K562 (cell line): ENCODE data around the gene TIMM9. TPM values are rescaled to one million over a fixed set of nuclear protein-coding genes. Genes with fewer than 3 reads are reported as not detected.

Experiments used
- CTBP1 ChIP-seq: fragments of 450-650 bp; IDR thresholded peaks from 2 replicates; pipeline ENCODE4 v1.6.1; 2016; ENCODE audit warnings: borderline replicate concordance
- ILF3 ChIP-seq: fragments of 450-650 bp; IDR thresholded peaks from 2 replicates; pipeline ENCODE4 v1.6.1; 2018; ENCODE audit warnings: antibody characterized with exemption, mild to moderate bottlenecking, moderate library complexity, borderline replicate concordance
- L3MBTL2 ChIP-seq: fragments of 450-650 bp; IDR thresholded peaks from 2 replicates; pipeline ENCODE4 v1.6.1; 2016; ENCODE audit warnings: mild to moderate bottlenecking, moderate library complexity
- NCOR1 ChIP-seq: fragments of 450-650 bp; IDR thresholded peaks from 2 replicates; pipeline ENCODE4 v1.6.1; 2016; ENCODE audit warnings: mild to moderate bottlenecking, moderate library complexity
- PTBP1 ChIP-seq: fragments of 200-400 bp; formaldehyde crosslinking; IDR thresholded peaks from 2 replicates; pipeline ENCODE4 v1.6.1; 2017; ENCODE audit warnings: low read depth, low read length
- PTTG1 ChIP-seq: fragments of 450-650 bp; IDR thresholded peaks from 2 replicates; pipeline ENCODE4 v1.6.1; 2016; ENCODE audit warnings: low read depth, mild to moderate bottlenecking, missing genetic modification characterization, missing compliant biosample characterization
- PURB ChIP-seq: sonication (generic); formaldehyde crosslinking; IDR thresholded peaks from 2 replicates; pipeline ENCODE4 v1.9.0; 2021; ENCODE audit warnings: low read depth, mild to moderate bottlenecking, missing genetic modification reagents
- RBBP5 ChIP-seq: fragments of 200-600 bp; sonication (generic); IDR thresholded peaks from 2 replicates; pipeline ENCODE4 v1.6.1; 2012; ENCODE audit warnings: borderline replicate concordance, mild to moderate bottlenecking, low read length, control low read depth, inconsistent platforms; ENCODE audit not compliant: insufficient read depth, poor library complexity, severe bottlenecking
- SAP30 ChIP-seq: fragments of 200-600 bp; sonication (generic); IDR thresholded peaks from 2 replicates; pipeline ENCODE4 v1.6.1; 2012; ENCODE audit warnings: borderline replicate concordance, low read depth, mild to moderate bottlenecking, moderate library complexity, low read length, control low read depth, inconsistent platforms; ENCODE audit not compliant: insufficient read depth, poor library complexity, severe bottlenecking
- SIN3A ChIP-seq, 2 experiments: fragments of 150-350 bp in 1 of 2; IDR thresholded peaks; 2 replicates each; pipeline ENCODE4 v1.6.1; 2011 to 2016; ENCODE audit warnings: borderline replicate concordance in 2 of 2, low read depth in 2 of 2, low read length in 2 of 2, mild to moderate bottlenecking in 2 of 2, moderate library complexity in 2 of 2; ENCODE audit not compliant: control insufficient read depth in 1 of 2
- USF1 ChIP-seq: sonication (generic); formaldehyde crosslinking; IDR thresholded peaks from 2 replicates; pipeline ENCODE4 v1.9.0; 2022; ENCODE audit warnings: mild to moderate bottlenecking, missing genetic modification reagents
- ZNF347 ChIP-seq: fragments of 450-650 bp; formaldehyde crosslinking; IDR thresholded peaks from 2 replicates; pipeline ENCODE4 v1.4.0; 2020; ENCODE audit warnings: low read depth, mild to moderate bottlenecking, moderate library complexity
- ZNF583 ChIP-seq: fragments of 250-450 bp; sonication (Bioruptor Pico); IDR thresholded peaks from 2 replicates; pipeline ENCODE4 v1.4.0; 2020
- polyA plus RNA-seq, 8 experiments: library from polyadenylated mRNA; depleted of rRNA in 4 of 8; stranded (reverse) in 5 of 8; unstranded in 3 of 8; fragments of >200 nt; fragmentation: Nextera tagmentation in 2 of 8; fragmentation: Illumina TruSeq in 1 of 8; extraction: Ambion mirVana in 2 of 8; extraction: Trizol in 1 of 8; gene quantifications; 2 replicates each; pipeline versions ENCODE4 v1.2.1 to v1.2.3, GENCODE V29; 2011 to 2014; ENCODE audit warnings: inconsistent platforms in 1 of 8, missing spikeins in 1 of 8
- total RNA-seq, 7 experiments: library from RNA; depleted of rRNA in 6 of 7; stranded (reverse); fragments of >200 nt in 6 of 7; fragmentation: Illumina TruSeq in 2 of 7; extraction: Trizol in 2 of 7; gene quantifications; 2 replicates each; pipeline versions ENCODE4 v1.2.1 to v1.2.3, GENCODE V29; 2011 to 2021; ENCODE audit warnings: low replicate concordance in 1 of 7
- TF ChIP-seq, protein P1 (sequence below): fragments of 250-450 bp; sonication (Bioruptor Pico); IDR thresholded peaks from 2 replicates; pipeline ENCODE4 v1.8.0; 2021; ENCODE audit warnings: borderline replicate concordance, mild to moderate bottlenecking, moderate library complexity; ENCODE audit not compliant: poor library complexity, severe bottlenecking
- TF ChIP-seq, protein P2 (sequence below): fragments of 450-650 bp; IDR thresholded peaks from 2 replicates; pipeline ENCODE4 v1.6.1; 2016; ENCODE audit warnings: mild to moderate bottlenecking, moderate library complexity

Gene TIMM9
- total and polyA plus RNA-seq, 9 of the 15 experiments (the other 6 are each of a cell fraction or from before 2014, with no cell fraction given): 28.0 to 101 (median 54.3) TPM

DNA sequence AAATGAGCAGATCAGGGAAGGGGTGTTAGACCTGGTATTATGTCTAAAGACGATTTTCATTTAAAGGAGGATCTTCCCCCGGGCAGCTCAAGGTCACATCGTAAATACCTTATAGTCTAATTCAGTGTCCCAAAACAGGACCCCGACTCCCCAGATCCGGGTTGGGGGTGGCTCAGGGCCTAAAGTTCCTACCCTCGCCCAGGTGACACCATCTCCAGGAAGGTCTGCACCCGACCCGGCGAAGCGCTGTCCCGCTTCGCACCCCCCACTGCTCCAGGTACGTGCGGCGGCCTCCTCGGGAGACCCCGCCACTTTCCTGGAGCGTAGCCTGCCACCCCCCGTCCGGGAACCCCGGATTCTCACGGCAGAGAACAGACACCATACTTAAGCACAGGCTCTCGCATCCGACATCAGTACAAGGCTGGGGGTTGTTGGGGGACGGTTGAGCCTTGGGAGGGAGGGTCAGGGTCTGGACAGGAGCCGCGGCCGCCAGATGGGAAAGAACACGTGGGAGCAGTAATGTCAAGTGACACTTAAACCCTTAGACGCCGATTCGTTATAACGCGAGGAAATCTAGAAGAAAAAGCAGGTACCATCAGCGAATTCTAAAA, 556 bp downstream of the TIMM9 start (continued):
- TF ChIP-seq, protein P1, sequence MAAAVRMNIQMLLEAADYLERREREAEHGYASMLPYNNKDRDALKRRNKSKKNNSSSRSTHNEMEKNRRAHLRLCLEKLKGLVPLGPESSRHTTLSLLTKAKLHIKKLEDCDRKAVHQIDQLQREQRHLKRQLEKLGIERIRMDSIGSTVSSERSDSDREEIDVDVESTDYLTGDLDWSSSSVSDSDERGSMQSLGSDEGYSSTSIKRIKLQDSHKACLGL (CRISPR knock-in tag): peak; percentile 91
- TF ChIP-seq ZNF347 (no peak), USF1 (CRISPR knock-in tag) (peak; percentile 66; the same call in 1 of the 2 replicates), SIN3A (IDR thresholded peaks at IDR 0.05; ENCODE audit: borderline replicate concordance in 2 of 2, control insufficient read depth in 1 of 2, low read depth in 2 of 2, low read length in 2 of 2) (peak; percentile 88; a peak in 2 of 4 replicates), RBBP5 (peak; percentile 75), L3MBTL2 (peak; percentile 85), CTBP1 (no peak), ILF3 (no peak), PTTG1 (tag) (no peak), SAP30 (peak; percentile 89), ZNF583 (no peak), PURB (CRISPR knock-in tag) (no peak), PTBP1 (no peak), NCOR1 (no peak)
- TF ChIP-seq, protein P2, sequence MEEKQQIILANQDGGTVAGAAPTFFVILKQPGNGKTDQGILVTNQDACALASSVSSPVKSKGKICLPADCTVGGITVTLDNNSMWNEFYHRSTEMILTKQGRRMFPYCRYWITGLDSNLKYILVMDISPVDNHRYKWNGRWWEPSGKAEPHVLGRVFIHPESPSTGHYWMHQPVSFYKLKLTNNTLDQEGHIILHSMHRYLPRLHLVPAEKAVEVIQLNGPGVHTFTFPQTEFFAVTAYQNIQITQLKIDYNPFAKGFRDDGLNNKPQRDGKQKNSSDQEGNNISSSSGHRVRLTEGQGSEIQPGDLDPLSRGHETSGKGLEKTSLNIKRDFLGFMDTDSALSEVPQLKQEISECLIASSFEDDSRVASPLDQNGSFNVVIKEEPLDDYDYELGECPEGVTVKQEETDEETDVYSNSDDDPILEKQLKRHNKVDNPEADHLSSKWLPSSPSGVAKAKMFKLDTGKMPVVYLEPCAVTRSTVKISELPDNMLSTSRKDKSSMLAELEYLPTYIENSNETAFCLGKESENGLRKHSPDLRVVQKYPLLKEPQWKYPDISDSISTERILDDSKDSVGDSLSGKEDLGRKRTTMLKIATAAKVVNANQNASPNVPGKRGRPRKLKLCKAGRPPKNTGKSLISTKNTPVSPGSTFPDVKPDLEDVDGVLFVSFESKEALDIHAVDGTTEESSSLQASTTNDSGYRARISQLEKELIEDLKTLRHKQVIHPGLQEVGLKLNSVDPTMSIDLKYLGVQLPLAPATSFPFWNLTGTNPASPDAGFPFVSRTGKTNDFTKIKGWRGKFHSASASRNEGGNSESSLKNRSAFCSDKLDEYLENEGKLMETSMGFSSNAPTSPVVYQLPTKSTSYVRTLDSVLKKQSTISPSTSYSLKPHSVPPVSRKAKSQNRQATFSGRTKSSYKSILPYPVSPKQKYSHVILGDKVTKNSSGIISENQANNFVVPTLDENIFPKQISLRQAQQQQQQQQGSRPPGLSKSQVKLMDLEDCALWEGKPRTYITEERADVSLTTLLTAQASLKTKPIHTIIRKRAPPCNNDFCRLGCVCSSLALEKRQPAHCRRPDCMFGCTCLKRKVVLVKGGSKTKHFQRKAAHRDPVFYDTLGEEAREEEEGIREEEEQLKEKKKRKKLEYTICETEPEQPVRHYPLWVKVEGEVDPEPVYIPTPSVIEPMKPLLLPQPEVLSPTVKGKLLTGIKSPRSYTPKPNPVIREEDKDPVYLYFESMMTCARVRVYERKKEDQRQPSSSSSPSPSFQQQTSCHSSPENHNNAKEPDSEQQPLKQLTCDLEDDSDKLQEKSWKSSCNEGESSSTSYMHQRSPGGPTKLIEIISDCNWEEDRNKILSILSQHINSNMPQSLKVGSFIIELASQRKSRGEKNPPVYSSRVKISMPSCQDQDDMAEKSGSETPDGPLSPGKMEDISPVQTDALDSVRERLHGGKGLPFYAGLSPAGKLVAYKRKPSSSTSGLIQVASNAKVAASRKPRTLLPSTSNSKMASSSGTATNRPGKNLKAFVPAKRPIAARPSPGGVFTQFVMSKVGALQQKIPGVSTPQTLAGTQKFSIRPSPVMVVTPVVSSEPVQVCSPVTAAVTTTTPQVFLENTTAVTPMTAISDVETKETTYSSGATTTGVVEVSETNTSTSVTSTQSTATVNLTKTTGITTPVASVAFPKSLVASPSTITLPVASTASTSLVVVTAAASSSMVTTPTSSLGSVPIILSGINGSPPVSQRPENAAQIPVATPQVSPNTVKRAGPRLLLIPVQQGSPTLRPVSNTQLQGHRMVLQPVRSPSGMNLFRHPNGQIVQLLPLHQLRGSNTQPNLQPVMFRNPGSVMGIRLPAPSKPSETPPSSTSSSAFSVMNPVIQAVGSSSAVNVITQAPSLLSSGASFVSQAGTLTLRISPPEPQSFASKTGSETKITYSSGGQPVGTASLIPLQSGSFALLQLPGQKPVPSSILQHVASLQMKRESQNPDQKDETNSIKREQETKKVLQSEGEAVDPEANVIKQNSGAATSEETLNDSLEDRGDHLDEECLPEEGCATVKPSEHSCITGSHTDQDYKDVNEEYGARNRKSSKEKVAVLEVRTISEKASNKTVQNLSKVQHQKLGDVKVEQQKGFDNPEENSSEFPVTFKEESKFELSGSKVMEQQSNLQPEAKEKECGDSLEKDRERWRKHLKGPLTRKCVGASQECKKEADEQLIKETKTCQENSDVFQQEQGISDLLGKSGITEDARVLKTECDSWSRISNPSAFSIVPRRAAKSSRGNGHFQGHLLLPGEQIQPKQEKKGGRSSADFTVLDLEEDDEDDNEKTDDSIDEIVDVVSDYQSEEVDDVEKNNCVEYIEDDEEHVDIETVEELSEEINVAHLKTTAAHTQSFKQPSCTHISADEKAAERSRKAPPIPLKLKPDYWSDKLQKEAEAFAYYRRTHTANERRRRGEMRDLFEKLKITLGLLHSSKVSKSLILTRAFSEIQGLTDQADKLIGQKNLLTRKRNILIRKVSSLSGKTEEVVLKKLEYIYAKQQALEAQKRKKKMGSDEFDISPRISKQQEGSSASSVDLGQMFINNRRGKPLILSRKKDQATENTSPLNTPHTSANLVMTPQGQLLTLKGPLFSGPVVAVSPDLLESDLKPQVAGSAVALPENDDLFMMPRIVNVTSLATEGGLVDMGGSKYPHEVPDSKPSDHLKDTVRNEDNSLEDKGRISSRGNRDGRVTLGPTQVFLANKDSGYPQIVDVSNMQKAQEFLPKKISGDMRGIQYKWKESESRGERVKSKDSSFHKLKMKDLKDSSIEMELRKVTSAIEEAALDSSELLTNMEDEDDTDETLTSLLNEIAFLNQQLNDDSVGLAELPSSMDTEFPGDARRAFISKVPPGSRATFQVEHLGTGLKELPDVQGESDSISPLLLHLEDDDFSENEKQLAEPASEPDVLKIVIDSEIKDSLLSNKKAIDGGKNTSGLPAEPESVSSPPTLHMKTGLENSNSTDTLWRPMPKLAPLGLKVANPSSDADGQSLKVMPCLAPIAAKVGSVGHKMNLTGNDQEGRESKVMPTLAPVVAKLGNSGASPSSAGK: peak; percentile 87
